Renal pelvis (tissue), 4 donors: ENCODE results near the gene PNLIPRP1. TPM values are rescaled to one million over a fixed set of nuclear protein-coding genes. Genes with fewer than 3 reads are reported as not detected.

ENCODE experiments used
- DNase-seq: peaks from one replicate; pipeline ENCODE4 v3.0.0-alpha.2; 2013
- polyA plus RNA-seq, 3 donors: library from polyadenylated mRNA; unstranded; fragments of 120-200 nt; gene quantifications; one replicate each; pipeline ENCODE4 v1.2.1, GENCODE V29; 2013; ENCODE audit not compliant: insufficient read length in 3 of 3

The PNLIPRP1 gene
- polyA plus RNA-seq, 3 donors: 0.24 to 0.42 TPM; not detected in 1

- no peak for DNase-seq
These were observed 39.3 kb downstream of the PNLIPRP1 start for GRCh38 chr10:116630020-116630419.

- no peak for DNase-seq
These were observed 41.1 kb downstream of the PNLIPRP1 start for GRCh38 chr10:116631871-116632295.

- no peak for DNase-seq
These were observed 41.9 kb downstream of the PNLIPRP1 start for GRCh38 chr10:116632596-116633215.

- no peak for DNase-seq
These were observed 42.4 kb downstream of the PNLIPRP1 start for GRCh38 chr10:116633216-116633600.

GRCh38 chr10:116634126-116634975, 43.6 kb downstream of the PNLIPRP1 start:
- DNase-seq: no peak

GRCh38 chr10:116636385-116636784, 45.6 kb downstream of the PNLIPRP1 start:
- DNase-seq: no peak

- no peak for DNase-seq
These were observed 46.2 kb downstream of the PNLIPRP1 start for GRCh38 chr10:116636976-116637375.

GRCh38 chr10:116637830-116638229, 47.1 kb downstream of the PNLIPRP1 start:
- DNase-seq: no peak

GRCh38 chr10:116646502-116646901, 55.7 kb downstream of the PNLIPRP1 start:
- no peak for DNase-seq

- DNase-seq: no peak
These were observed 58.1 kb downstream of the PNLIPRP1 start for GRCh38 chr10:116648903-116649302.

- DNase-seq: no peak
These were observed 63.1 kb downstream of the PNLIPRP1 start for GRCh38 chr10:116653885-116654284.

- no peak for DNase-seq
These were observed 64.1 kb downstream of the PNLIPRP1 start for GRCh38 chr10:116654816-116655215.

- no peak for DNase-seq
These were observed 64.8 kb downstream of the PNLIPRP1 start for GRCh38 chr10:116655568-116655967.

GRCh38 chr10:116656044-116656443, 65.3 kb downstream of the PNLIPRP1 start:
- DNase-seq: no peak

- no peak for DNase-seq
These were observed 67.2 kb downstream of the PNLIPRP1 start for GRCh38 chr10:116657863-116658551.

Other genes with a start within 250 kb of the PNLIPRP1 start
- gene PNLIPRP3, start 163.1 kb upstream of the PNLIPRP1 start, polyA plus RNA-seq: not detected
- gene PNLIP, start 45.0 kb upstream of the PNLIPRP1 start, polyA plus RNA-seq: not detected
- gene PNLIPRP2, start 30.0 kb downstream of the PNLIPRP1 start, polyA plus RNA-seq: not detected
- gene HSPA12A, start 151.6 kb downstream of the PNLIPRP1 start, polyA plus RNA-seq: 10 to 100 TPM; 32.7 to 56.5 (median 48.7) TPM